ENCODE measurements around the gene PLPPR1. TPM values are rescaled to one million over a fixed set of nuclear protein-coding genes. Genes with fewer than 3 reads are reported as not detected.
"Not testable (repeated sequence)": the region's sequence is repeated elsewhere in the genome, so short reads cannot be mapped to it uniquely, and the experiment has no call there.

Gene PLPPR1
- polyA plus RNA-seq, 1 donor from 2014 or later, result 157 TPM

DNA sequence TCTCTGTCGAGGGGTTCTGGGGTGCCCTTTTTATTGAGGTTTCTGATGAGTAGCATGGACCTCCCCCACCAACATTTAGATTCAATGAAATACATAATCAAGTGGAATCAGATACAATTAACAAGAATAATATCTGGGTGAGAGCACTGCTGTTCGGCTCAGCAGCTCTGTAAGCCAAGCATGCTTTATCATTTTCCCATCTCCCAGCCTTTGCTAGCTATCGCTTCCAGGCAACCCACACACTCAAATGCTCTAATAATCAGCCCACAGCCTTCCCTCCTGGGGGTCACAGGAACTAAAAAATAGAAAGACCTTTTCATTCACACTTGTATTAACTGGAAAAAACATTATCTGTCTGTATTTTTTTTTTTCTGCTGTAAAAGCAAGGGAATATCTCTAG lies 8.9 kb downstream of the PLPPR1 start:
- H3K9ac ChIP-seq (ENCODE audit: low read length), result peak overlapping the region; percentile 27
- peak overlapping the region; percentile 19 for H3K4me3 ChIP-seq (ENCODE audit: low read length)
- peak overlapping the region; percentile 48 for H3K27ac ChIP-seq (ENCODE audit: low read length)
- H3K9me3 ChIP-seq (ENCODE audit: low read length), result no peaks in the 10 kb centered on the region
- no peaks in the 10 kb centered on the region for H4K20me1 ChIP-seq (ENCODE audit: insufficient read depth)
- H3K4me2 ChIP-seq (ENCODE audit: low read length), result peak overlapping the region; percentile 25
- H3K79me2 ChIP-seq (replicated peaks; ENCODE audit: insufficient read depth, low read length), result peaks cover 10% of the 10 kb centered on the region
- H3K27me3 ChIP-seq (ENCODE audit: insufficient read depth, low read depth, low read length), result no peaks in the 10 kb centered on the region
- H3K36me3 ChIP-seq (ENCODE audit: insufficient read depth, low read length), result no peaks in the 10 kb centered on the region
- TF ChIP-seq SMC3 (conservative IDR thresholded peaks at IDR 0.05; ENCODE audit: poor library complexity), result no peak
- no peak for TF ChIP-seq EP300 (conservative IDR thresholded peaks at IDR 0.05; ENCODE audit: poor library complexity, severe bottlenecking)
- peak; percentile 6 for TF ChIP-seq POLR2AphosphoS5 (IDR thresholded peaks at IDR 0.05)
- TF ChIP-seq REST (IDR thresholded peaks at IDR 0.05; ENCODE audit: borderline replicate concordance), result no peak
- TF ChIP-seq TAF1 (IDR thresholded peaks at IDR 0.05; ENCODE audit: low read depth), result no peak
- no peak for TF ChIP-seq CTCF (IDR thresholded peaks at IDR 0.05; ENCODE audit: poor library complexity, severe bottlenecking)
- no peak for TF ChIP-seq MXI1 (conservative IDR thresholded peaks at IDR 0.05; ENCODE audit: poor library complexity, severe bottlenecking)
- H2AFZ ChIP-seq (ENCODE audit: low read depth, low read length), result no peak overlapping the region
- no peaks in the 10 kb centered on the region for H3K9me2 ChIP-seq (ENCODE audit: insufficient read depth, low read length)
- no peaks in the 10 kb centered on the region for H3F3A ChIP-seq (ENCODE audit: insufficient read depth, low read length, poor library complexity, severe bottlenecking)

DNA sequence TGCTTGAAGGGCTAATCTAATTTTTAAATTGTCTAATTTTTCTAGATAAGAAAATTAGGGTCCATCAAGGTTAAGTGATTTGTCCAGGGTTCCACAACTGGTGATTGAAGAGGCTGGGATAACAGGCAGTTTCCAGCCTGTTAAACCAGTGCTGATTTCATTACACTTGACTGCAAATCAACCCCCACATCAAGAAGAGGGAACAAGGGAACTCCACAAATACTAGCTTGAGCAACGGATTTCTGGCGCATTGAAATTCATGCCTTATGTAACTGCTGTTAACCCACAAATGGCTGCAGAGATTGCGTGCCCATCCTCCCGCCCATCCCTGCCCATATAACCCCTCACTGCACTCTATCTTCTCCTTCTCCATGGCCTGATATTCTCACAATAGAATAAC lies 10.0 kb downstream of the PLPPR1 start:
- no peaks in the 10 kb centered on the region for H3K36me3 ChIP-seq (ENCODE audit: insufficient read depth, low read length)
- no peak for TF ChIP-seq MXI1 (conservative IDR thresholded peaks at IDR 0.05; ENCODE audit: poor library complexity, severe bottlenecking)
- TF ChIP-seq SMC3 (conservative IDR thresholded peaks at IDR 0.05; ENCODE audit: poor library complexity), result no peak
- no peak for TF ChIP-seq REST (IDR thresholded peaks at IDR 0.05; ENCODE audit: borderline replicate concordance)
- TF ChIP-seq RAD21 (conservative IDR thresholded peaks at IDR 0.05), result no peak
- no peak for TF ChIP-seq CTCF (IDR thresholded peaks at IDR 0.05; ENCODE audit: poor library complexity, severe bottlenecking)
- TF ChIP-seq TAF1 (IDR thresholded peaks at IDR 0.05; ENCODE audit: low read depth), result no peak
- TF ChIP-seq POLR2AphosphoS5 (IDR thresholded peaks at IDR 0.05), result no peak
- TF ChIP-seq EZH2 (IDR thresholded peaks at IDR 0.05; ENCODE audit: borderline replicate concordance, insufficient read depth, low read length, poor library complexity, severe bottlenecking), result no peak
- TF ChIP-seq EP300 (conservative IDR thresholded peaks at IDR 0.05; ENCODE audit: poor library complexity, severe bottlenecking), result no peak
- H3K9ac ChIP-seq (ENCODE audit: low read length), result no peak overlapping the region

DNA sequence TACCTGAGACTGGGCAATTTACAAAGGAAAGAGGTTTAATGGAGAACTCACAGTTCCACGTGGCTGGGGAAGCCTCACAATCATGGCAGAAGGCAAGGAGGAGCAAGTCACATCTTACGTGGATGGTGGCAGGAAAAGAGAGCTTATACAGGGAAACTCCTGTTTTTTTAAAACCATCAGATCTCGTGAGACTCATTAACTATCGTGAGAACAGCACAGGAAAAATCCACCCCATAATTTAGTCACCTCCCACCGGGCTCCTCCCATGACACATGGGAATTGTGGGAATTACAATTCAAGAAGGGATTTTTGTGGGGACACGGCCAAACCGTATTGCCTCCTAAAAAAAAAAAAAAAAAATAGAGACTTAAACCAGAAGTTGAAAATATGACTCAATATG lies 11.1 kb downstream of the PLPPR1 start:
- not testable (repeated sequence) for H3K4me2 ChIP-seq (ENCODE audit: low read length)

More for the DNA sequence above, 10.0 kb downstream of the PLPPR1 start:
- Histone ChIP-seq H2AFZ (ENCODE audit: low read depth, low read length) (no peak overlapping the region), H3F3A (ENCODE audit: insufficient read depth, low read length, poor library complexity, severe bottlenecking) (no peaks in the 10 kb centered on the region), H4K20me1 (ENCODE audit: insufficient read depth) (no peaks in the 10 kb centered on the region), H3K9me3 (ENCODE audit: low read length) (no peaks in the 10 kb centered on the region), H3K27me3 (ENCODE audit: insufficient read depth, low read depth, low read length) (no peaks in the 10 kb centered on the region), H3K4me2 (ENCODE audit: low read length) (no peak overlapping the region), H3K27ac (ENCODE audit: low read length) (no peak overlapping the region), H3K9me2 (ENCODE audit: insufficient read depth, low read length) (no peaks in the 10 kb centered on the region), H3K4me3 (ENCODE audit: low read length) (no peak overlapping the region), H3K79me2 (replicated peaks; ENCODE audit: insufficient read depth, low read length) (no peaks in the 10 kb centered on the region)

More for the DNA sequence above, 11.1 kb downstream of the PLPPR1 start:
- not testable (repeated sequence) for H3K27ac ChIP-seq (ENCODE audit: low read length); H3K9me2 ChIP-seq (ENCODE audit: insufficient read depth, low read length); H3K4me3 ChIP-seq (ENCODE audit: low read length); H3K27me3 ChIP-seq (ENCODE audit: insufficient read depth, low read depth, low read length); H3K79me2 ChIP-seq (replicated peaks; ENCODE audit: insufficient read depth, low read length); H3F3A ChIP-seq (ENCODE audit: insufficient read depth, low read length, poor library complexity, severe bottlenecking); H3K9me3 ChIP-seq (ENCODE audit: low read length); H3K9ac ChIP-seq (ENCODE audit: low read length); H2AFZ ChIP-seq (ENCODE audit: low read depth, low read length); H4K20me1 ChIP-seq (ENCODE audit: insufficient read depth); H3K36me3 ChIP-seq (ENCODE audit: insufficient read depth, low read length)

Data from neural cell (in vitro differentiated cells).